SU-DHL-6 (cell line): ENCODE results near the gene TMEM62.

Source experiments
- CTCF ChIP-seq: fragments of 200-600 bp; sonication (generic); IDR thresholded peaks from one replicate; pipeline ENCODE4 v1.5.1; 2017; ENCODE audit warnings: antibody characterized with exemption, mild to moderate bottlenecking, low read length, moderate library complexity; ENCODE audit not compliant: insufficient read depth, poor library complexity, severe bottlenecking
- EZH2phosphoT487 ChIP-seq: fragments of 200-600 bp; sonication (generic), shearing (Covaris generic); conservative IDR thresholded peaks from 2 replicates; pipeline ENCODE4 v1.6.1; 2018; ENCODE audit warnings: mild to moderate bottlenecking, antibody characterized with exemption, low read length, moderate library complexity, mixed read lengths

- TF ChIP-seq CTCF, result no peak
- TF ChIP-seq EZH2phosphoT487, result no peak
Measured at GRCh38 chr15:43169888-43170287, 36.5 kb downstream of the TMEM62 start.
